Activated CD4-positive, alpha-beta T cell treated with anti-CD3 and anti-CD28 coated beads, Interleukin-2, amount 50 U/mL, for 1 hour (primary cell): ENCODE data around the gene CELA3B.
"Not testable (repeated sequence)": the region's sequence is repeated elsewhere in the genome, so short reads cannot be mapped to it uniquely, and the experiment has no call there.

Experiments used
- DNase-seq: peaks from one replicate; pipeline ENCODE4 v3.0.0-alpha.2; 2020

Gene CELA3B

GRCh38 chr1:21944733-21945073 is 32.1 kb upstream of the CELA3B start:
- no peak for DNase-seq

- DNase-seq: no peak
These were observed 29.8 kb upstream of the CELA3B start for GRCh38 chr1:21946836-21947587.

- DNase-seq: no peak
These were observed 26.1 kb upstream of the CELA3B start for GRCh38 chr1:21950734-21951133.

GRCh38 chr1:21951226-21951870 is 25.5 kb upstream of the CELA3B start:
- DNase-seq: no peak

DNA sequence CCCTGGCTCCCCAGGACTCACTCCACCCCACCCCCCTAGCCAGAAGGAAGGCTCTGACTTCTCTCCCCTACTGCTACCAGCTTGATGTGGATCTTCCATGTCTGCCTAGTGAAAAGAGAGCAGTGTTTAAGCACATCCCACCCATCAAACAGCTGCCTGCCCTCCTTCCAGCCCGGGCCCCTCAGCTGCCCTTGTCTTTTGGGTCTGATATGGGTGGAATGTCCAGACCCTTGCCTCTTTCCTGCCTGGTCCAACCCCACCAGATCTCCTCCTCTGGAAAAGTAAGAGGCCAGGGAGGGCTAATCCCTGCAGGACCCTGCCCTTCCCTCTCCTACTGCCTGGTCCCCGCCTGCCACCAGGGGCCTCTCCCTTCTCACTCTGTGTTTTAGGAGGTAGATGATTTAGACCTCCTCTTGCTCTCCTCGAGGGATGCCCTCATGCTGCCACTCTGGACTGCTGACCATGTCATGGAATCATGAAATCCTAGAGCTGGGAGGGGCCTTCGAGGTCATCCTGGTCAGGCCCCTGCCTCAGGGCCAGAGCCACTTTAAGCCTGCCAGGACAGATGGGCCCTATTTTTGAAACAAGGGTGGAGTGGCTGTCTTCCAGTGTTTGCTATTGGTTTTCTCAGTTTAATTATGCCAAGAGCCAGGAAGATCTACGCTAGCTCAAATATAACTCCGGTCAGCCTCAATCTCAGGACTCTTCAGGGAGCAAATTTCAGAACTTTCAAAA is 23.9 kb upstream of the CELA3B start:
- DNase-seq: no peak

DNA sequence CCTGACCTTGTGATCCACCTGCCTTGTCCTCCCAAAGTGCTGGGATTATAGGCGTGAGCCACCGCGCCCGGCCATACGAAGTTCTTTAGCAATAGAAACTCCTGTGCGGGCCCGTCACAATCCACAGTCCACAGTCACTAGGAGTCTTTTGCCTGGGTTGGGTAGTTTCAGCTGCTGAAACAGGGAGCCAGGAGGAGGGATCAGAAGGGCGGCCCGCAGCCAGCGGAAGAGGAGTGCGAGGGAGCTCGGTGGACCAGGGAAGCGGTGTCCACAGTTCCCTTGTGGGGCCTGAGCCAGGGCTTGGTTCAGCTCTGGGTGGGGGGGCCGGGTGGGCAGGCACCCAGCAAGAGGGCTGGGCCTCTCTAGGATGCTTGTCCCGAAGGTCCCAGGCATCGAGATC is 21.8 kb upstream of the CELA3B start:
- no peak for DNase-seq

DNA sequence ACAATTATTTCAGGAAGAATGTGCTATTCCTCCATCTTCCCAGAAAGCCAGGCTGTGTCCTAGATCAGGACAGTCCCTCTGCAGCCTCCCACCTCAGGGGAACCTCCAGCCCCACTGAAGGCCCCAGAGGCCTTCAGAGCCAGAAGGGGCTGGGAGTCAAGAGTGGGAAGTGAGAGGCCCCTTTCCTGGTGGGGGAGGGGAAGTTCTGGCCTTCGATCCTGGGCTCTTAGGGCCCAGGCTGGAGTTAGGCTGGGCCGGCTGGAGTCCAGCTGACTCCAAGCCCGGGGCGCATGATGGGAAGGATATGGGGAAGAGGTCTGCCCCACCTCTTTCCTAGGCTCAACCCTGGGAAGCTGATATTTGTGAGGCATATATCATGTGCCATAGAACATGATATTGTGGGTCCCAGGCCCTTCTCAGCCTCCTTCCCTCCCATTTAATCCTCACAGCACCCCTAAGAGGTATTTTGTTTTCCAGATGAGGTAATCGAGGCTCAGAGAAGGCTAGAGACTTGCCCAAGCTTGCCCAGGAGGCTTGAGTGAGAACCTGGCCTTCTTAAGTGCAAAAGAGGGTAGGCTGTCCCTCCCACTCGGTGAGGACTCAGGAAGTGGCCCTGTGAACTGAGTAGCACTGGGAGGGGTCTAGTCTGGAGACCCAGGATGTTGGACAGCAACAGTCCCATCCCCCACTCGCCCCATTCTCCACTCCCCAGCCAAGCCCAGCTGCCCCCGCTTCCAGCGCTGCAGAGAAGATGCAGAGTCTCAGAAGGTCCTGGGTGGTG is 21.1 kb upstream of the CELA3B start:
- no peak for DNase-seq

- DNase-seq: peak; percentile 55
These were observed 19.9 kb upstream of the CELA3B start for GRCh38 chr1:21956720-21957552.

DNA sequence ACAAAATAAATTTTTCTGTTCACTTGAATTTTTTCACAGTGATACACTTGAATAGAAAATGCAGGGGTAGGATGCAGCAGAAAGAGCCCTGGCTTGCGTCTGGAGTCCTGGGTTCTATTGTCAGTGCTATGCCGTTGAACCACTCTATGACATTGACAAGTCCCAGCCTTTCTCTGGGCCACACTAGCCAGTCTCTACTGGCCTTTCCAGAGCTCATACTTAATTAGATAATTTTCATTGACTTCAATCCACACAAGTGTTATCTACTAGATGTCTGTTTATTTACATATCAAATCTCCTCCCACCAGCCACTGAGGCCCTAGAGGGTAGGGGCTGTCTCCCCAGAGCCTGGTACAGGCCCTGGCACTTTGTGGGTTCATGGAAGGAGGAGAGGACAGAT is 15.5 kb upstream of the CELA3B start:
- no peak for DNase-seq

DNA sequence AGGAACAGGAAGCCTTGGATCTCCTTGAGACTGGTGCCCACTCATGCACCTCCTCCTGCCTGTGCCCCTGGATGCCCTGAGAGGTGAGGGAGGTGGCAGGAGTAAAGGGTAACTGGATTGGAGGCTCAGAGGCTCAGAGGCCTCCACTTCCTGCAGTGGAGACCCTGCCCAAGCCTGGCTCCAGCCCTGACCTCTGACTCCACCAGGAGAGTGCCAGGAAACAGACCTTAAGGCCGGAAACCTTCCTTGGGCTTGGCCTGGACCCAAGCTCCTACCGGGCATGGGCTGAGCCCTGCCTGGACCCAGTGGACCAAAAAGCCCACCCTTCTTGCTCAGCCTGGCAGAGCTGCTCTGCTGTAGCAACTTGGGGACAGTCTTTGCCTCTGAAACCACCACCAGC is 15.0 kb upstream of the CELA3B start:
- no peak for DNase-seq

DNA sequence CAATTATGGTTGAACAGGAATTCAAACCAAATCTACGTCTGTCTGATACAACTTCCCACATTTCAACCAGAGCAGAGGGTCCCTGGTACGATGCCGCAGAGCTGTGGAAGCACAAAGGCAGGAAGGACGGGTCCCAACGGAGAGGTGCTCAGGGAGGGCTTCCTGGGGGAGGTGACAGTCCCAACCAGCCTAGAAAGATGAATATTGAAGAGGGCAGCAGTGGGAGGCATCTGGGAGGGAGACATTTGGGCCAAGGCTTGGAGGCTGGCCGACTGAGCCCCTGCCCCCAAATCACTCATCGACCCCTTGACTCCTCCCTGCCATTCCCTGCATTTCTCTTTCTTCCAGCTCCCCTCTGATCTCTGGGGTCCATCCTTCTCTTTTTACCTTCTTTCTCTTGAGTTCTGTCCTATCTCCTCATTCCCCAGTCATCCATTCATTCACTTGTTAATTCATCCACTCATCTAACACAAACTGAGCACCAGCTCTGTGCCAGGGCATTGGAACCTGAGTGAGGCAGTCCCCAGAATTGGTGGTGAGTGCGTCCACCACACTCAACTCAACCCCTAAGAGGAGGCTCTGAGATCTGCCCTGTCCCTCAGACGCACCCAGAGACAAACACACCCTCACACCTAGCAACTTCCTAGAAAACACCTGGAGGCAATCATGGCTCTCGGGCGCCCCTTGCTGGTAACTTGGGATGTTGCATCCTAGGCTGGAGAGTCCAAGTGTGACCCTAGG is 13.2 kb upstream of the CELA3B start:
- DNase-seq: peak; percentile 85

GRCh38 chr1:21966247-21967000 is 10.4 kb upstream of the CELA3B start:
- no peak for DNase-seq

DNA sequence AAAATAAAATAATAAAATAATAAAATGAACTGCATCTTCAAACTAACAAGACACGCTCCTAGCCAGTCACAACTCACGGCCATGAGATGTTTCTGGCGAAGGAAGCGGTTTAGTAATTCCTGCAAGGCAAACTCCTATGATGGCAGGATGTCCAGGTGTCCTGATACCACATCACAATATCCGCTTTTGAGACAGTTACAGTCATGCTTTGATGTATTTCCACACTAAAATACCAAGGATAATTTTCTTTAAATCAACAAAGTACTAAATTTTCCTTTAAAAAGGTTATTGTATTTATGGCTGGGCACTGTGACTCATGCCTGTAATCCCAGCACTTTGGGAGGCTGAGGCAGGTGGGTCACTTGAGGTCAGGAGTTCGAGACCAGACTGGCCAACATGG is 9.6 kb upstream of the CELA3B start:
- not testable (repeated sequence) for DNase-seq

DNA sequence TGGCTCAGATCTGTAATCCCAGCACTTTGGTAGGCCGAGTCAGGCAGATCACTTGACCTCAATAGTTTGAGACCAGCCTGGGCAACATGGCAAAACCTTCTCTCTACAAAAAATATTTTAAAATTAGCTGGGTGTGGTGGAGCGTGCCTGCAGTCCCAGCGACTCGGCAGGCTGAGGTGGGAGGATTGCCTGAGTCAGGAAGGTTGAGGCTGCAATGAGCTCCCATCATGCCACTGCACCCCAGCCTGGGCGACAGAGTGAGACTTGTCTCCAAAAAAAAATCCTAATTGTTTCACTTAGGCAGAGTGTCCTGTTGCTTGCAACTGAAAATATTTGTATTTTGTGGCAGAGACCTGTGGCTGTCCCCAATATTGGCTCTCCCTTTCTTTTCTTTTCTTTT is 7.8 kb upstream of the CELA3B start:
- DNase-seq: not testable (repeated sequence)

DNA sequence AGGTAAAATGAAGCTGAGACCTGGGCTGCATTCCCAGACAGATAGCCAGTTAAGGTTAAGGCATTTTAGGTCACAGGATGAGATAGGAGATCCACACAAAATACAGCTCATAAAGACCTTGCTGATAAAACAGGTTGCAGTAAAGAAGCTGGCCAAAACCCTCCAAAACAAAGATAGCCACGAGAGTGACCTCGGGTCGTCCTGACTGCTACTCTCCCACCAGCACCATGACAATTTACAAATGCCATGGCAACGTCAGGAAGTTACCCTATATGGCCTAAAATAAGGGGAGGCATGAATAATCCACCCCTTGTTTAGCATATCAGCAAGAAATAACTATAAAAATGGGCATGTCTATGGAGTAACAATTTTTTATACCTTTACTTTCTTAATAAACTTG is 6.3 kb upstream of the CELA3B start:
- not testable (repeated sequence) for DNase-seq

GRCh38 chr1:21972973-21973441 is 3.8 kb upstream of the CELA3B start:
- DNase-seq: not testable (repeated sequence)

DNA sequence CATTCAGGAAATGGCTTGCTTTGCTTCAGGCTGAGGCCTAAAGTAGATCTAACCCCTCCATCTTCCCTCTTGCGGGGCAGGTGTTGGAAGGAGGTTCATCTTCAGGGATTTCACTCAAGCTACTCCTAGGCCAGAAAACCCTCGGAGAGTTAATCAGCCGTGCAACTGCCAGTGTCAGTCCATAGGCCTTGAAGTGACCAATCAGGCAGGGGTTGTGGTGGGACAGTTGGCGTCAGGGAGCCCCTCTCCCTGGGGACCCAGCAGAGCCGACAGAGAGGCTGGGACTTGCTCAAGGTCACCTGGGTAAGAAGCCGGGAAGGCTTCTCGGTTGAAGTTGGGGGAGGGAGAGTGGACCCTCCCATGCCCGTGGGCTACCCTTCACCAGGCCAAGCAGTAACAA is 2.9 kb upstream of the CELA3B start:
- not testable (repeated sequence) for DNase-seq

GRCh38 chr1:21974699-21975098 is 2.1 kb upstream of the CELA3B start:
- not testable (repeated sequence) for DNase-seq

DNA sequence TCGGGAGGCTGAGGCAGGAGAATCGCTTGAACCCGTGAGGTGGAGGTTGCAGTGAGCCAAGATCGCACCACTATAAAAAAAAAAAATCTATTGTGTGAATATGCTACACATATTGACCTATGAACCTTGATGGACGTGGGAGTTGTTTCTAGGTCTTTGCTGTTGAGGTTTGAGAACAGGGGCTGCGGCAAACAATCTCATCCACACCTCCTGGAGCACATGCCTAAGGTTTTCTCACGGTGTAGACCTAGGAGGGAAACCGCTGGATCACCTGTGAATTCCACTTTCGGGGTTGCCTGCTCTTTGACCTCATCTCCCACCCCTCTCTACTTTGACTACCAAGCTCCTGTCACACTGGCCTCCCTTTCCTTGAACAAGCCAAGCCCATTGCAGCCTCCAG is 1.5 kb upstream of the CELA3B start:
- not testable (repeated sequence) for DNase-seq

DNA sequence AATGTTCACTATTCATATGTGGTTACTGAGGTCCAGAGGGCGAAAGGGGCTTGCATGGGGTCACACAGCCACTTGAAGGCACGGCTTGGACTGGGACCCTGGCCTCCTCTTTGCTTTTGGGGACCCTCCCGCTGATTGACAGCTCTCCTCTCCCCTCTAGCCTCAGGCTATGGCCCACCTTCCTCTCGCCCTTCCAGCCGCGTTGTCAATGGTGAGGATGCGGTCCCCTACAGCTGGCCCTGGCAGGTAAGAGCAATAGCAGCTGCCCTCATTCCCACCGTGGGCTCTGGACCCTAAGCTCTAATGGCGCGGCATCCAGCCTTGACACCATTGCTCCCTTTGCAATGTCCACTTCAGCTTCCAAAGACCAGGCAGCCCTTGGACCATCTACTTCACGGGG is 1.4 kb downstream of the CELA3B start:
- DNase-seq: not testable (repeated sequence)
